ENCODE data around the gene AFF1.

GRCh38 chr4:87047281-87047798 is 112.5 kb downstream of the AFF1 start:
- TF ChIP-seq CTCF (optimal IDR thresholded peaks at IDR 0.05 in 1 of 3, IDR thresholded peaks at IDR 0.05 in 1 of 3, conservative IDR thresholded peaks at IDR 0.05 in 1 of 3; ENCODE audit: extremely low read depth in 1 of 3, insufficient read depth in 2 of 3, low read length in 3 of 3) (no peak), EZH2 (IDR thresholded peaks at IDR 0.05; ENCODE audit: low read length) (no peak)

Measured in keratinocyte (primary cell).